Breast epithelium (tissue), 3 donors: Measurements from ENCODE around the gene KRTAP9-9.

Experiments used
- POLR2A ChIP-seq: fragments of 450-650 bp; IDR thresholded peaks from one replicate; pipeline ENCODE4 v1.6.1; 2016; ENCODE audit warnings: antibody characterized with exemption, mild to moderate bottlenecking, moderate library complexity
- TF ChIP-seq, protein P1 (sequence below), 3 donors: fragments of 450-650 bp; IDR thresholded peaks; one replicate each; pipeline ENCODE4 v1.5.1; 2016 to 2017; ENCODE audit warnings: antibody characterized with exemption in 3 of 3, mild to moderate bottlenecking in 3 of 3, moderate library complexity in 3 of 3

- TF ChIP-seq, protein P1, sequence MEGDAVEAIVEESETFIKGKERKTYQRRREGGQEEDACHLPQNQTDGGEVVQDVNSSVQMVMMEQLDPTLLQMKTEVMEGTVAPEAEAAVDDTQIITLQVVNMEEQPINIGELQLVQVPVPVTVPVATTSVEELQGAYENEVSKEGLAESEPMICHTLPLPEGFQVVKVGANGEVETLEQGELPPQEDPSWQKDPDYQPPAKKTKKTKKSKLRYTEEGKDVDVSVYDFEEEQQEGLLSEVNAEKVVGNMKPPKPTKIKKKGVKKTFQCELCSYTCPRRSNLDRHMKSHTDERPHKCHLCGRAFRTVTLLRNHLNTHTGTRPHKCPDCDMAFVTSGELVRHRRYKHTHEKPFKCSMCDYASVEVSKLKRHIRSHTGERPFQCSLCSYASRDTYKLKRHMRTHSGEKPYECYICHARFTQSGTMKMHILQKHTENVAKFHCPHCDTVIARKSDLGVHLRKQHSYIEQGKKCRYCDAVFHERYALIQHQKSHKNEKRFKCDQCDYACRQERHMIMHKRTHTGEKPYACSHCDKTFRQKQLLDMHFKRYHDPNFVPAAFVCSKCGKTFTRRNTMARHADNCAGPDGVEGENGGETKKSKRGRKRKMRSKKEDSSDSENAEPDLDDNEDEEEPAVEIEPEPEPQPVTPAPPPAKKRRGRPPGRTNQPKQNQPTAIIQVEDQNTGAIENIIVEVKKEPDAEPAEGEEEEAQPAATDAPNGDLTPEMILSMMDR (IDR thresholded peaks at IDR 0.05), result no peak
- TF ChIP-seq POLR2A, result no peak
Measured at GRCh38 chr17:41231731-41232130, 23.5 kb upstream of the KRTAP9-9 start.
